AG20443 (cell line): ENCODE measurements around the gene PCNT.
A peak's percentile ranks its signal among the peaks of the same experiment; 100 is the strongest.

Experiments used
- DNase-seq: peaks from one replicate; pipeline ENCODE4 v3.0.0; 2012; ENCODE audit warnings: low spot score, mixed read lengths

The PCNT gene

GRCh38 chr21:46483300-46484295 is 159.6 kb downstream of the PCNT start:
- peak; percentile 22 for DNase-seq

GRCh38 chr21:46486481-46487126 is 162.6 kb downstream of the PCNT start:
- DNase-seq: no peak

GRCh38 chr21:46489162-46489663 is 165.3 kb downstream of the PCNT start:
- DNase-seq: no peak

GRCh38 chr21:46489800-46490199 is 165.8 kb downstream of the PCNT start:
- DNase-seq: no peak

GRCh38 chr21:46491553-46491952 is 167.6 kb downstream of the PCNT start:
- no peak for DNase-seq

GRCh38 chr21:46492851-46493250 is 168.9 kb downstream of the PCNT start:
- DNase-seq: no peak

- no peak for DNase-seq
These were observed 169.9 kb downstream of the PCNT start for GRCh38 chr21:46493828-46494227.
